ENCODE results near the gene LRP8.

DNA sequence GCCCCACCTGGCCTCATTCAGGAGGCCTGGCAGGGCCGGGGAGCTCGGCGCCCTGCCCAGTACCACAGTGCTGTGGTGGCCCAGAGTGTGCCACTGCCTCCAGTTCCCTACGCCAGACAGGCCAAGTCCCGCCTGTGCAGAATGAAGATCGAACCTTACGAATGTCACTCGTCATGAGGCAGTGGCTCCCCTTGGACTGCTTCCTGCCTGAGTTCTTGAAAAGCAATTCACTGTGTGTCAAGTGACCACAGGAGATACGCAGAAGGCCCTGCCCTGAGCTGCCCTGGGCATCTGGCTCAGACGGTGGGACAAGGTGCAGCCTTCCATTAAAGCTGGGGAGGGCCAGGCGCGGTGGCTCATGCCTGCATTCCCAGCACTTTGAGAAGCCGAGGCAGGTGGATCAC, 49.6 kb upstream of the LRP8 start:
- TF ChIP-seq, protein P1, sequence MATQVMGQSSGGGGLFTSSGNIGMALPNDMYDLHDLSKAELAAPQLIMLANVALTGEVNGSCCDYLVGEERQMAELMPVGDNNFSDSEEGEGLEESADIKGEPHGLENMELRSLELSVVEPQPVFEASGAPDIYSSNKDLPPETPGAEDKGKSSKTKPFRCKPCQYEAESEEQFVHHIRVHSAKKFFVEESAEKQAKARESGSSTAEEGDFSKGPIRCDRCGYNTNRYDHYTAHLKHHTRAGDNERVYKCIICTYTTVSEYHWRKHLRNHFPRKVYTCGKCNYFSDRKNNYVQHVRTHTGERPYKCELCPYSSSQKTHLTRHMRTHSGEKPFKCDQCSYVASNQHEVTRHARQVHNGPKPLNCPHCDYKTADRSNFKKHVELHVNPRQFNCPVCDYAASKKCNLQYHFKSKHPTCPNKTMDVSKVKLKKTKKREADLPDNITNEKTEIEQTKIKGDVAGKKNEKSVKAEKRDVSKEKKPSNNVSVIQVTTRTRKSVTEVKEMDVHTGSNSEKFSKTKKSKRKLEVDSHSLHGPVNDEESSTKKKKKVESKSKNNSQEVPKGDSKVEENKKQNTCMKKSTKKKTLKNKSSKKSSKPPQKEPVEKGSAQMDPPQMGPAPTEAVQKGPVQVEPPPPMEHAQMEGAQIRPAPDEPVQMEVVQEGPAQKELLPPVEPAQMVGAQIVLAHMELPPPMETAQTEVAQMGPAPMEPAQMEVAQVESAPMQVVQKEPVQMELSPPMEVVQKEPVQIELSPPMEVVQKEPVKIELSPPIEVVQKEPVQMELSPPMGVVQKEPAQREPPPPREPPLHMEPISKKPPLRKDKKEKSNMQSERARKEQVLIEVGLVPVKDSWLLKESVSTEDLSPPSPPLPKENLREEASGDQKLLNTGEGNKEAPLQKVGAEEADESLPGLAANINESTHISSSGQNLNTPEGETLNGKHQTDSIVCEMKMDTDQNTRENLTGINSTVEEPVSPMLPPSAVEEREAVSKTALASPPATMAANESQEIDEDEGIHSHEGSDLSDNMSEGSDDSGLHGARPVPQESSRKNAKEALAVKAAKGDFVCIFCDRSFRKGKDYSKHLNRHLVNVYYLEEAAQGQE (IDR thresholded peaks at IDR 0.05), result no peak
- TF ChIP-seq, protein P2, sequence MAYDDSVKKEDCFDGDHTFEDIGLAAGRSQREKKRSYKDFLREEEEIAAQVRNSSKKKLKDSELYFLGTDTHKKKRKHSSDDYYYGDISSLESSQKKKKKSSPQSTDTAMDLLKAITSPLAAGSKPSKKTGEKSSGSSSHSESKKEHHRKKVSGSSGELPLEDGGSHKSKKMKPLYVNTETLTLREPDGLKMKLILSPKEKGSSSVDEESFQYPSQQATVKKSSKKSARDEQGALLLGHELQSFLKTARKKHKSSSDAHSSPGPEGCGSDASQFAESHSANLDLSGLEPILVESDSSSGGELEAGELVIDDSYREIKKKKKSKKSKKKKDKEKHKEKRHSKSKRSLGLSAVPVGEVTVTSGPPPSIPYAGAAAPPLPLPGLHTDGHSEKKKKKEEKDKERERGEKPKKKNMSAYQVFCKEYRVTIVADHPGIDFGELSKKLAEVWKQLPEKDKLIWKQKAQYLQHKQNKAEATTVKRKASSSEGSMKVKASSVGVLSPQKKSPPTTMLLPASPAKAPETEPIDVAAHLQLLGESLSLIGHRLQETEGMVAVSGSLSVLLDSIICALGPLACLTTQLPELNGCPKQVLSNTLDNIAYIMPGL (CRISPR knock-in tag; IDR thresholded peaks at IDR 0.05; ENCODE audit: borderline replicate concordance), result no peak
- TF ChIP-seq CHD4 (IDR thresholded peaks at IDR 0.05; ENCODE audit: borderline replicate concordance), result no peak
- TF ChIP-seq, protein P3, sequence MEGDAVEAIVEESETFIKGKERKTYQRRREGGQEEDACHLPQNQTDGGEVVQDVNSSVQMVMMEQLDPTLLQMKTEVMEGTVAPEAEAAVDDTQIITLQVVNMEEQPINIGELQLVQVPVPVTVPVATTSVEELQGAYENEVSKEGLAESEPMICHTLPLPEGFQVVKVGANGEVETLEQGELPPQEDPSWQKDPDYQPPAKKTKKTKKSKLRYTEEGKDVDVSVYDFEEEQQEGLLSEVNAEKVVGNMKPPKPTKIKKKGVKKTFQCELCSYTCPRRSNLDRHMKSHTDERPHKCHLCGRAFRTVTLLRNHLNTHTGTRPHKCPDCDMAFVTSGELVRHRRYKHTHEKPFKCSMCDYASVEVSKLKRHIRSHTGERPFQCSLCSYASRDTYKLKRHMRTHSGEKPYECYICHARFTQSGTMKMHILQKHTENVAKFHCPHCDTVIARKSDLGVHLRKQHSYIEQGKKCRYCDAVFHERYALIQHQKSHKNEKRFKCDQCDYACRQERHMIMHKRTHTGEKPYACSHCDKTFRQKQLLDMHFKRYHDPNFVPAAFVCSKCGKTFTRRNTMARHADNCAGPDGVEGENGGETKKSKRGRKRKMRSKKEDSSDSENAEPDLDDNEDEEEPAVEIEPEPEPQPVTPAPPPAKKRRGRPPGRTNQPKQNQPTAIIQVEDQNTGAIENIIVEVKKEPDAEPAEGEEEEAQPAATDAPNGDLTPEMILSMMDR (IDR thresholded peaks at IDR 0.05), result no peak
- no peak for TF ChIP-seq EP300 (IDR thresholded peaks at IDR 0.05)
- no peak for TF ChIP-seq SMC3 (IDR thresholded peaks at IDR 0.05)
- TF ChIP-seq JUN (IDR thresholded peaks at IDR 0.05), result no peak
